IMR-90 (cell line): ENCODE results near the gene MAB21L4. TPM values are rescaled to one million over a fixed set of nuclear protein-coding genes. Genes with fewer than 3 reads are reported as not detected.

ENCODE experiments used
- ATAC-seq: fragments of 200-7000 bp; cut with Tn5 transposase; 2 replicates; pipeline ENCODE4 v1.9.1; 2020; ENCODE audit warnings: low read depth, mild to moderate bottlenecking, moderate library complexity
- BruUV-seq: library from RNA; stranded (reverse); fragments of 400-500 nt; replicated peaks from 2 replicates; lab custom pipeline; 2021; lab: Mats Ljungman, UMichigan
- CTCF ChIA-PET: fragments of 300-600 bp; formaldehyde crosslinking; extraction: SDS; loops from one replicate; lab custom pipeline; 2021; ENCODE audit warnings: antibody characterized with exemption; lab: Yijun Ruan, JAX
- POLR2A ChIA-PET: fragments of 300-600 bp; sonication (Branson Sonifier 250); formaldehyde crosslinking; loops from one replicate; lab custom pipeline; 2022; ENCODE audit warnings: antibody characterized with exemption; ENCODE audit not compliant: unreplicated experiment; lab: Charles Lee
- DNase-seq: peaks from one replicate; pipeline ENCODE4 v3.0.0; 2013
- H2AFZ ChIP-seq: replicated peaks from 2 replicates; pipeline ENCODE3; 2013; ENCODE audit warnings: low read length, mild to moderate bottlenecking; ENCODE audit not compliant: poor library complexity
- H2AK5ac ChIP-seq: 2 replicates; pipeline ENCODE4 v1.6.1; 2013; ENCODE audit warnings: low read depth, low read length, inconsistent platforms
- H2AK9ac ChIP-seq: replicated peaks from 2 replicates; pipeline ENCODE3; 2013; ENCODE audit warnings: mild to moderate bottlenecking, low read depth, low read length, moderate library complexity; ENCODE audit not compliant: poor library complexity
- H2BK120ac ChIP-seq: 2 replicates; pipeline ENCODE4 v1.6.1; 2013; ENCODE audit warnings: low read depth, low read length, inconsistent platforms
- H2BK15ac ChIP-seq: 3 replicates; pipeline ENCODE4 v1.6.1; 2013; ENCODE audit warnings: low read depth, low read length, inconsistent platforms
- H2BK20ac ChIP-seq: 2 replicates; pipeline ENCODE4 v1.6.1; 2013; ENCODE audit warnings: low read depth, mild to moderate bottlenecking, inconsistent platforms, low read length, moderate library complexity
- H2BK5ac ChIP-seq: 2 replicates; pipeline ENCODE4 v1.6.1; 2013; ENCODE audit warnings: mild to moderate bottlenecking, low read depth, low read length, inconsistent platforms; ENCODE audit not compliant: poor library complexity, severe bottlenecking
- H3K14ac ChIP-seq: replicated peaks from 2 replicates; pipeline ENCODE4 v1.6.1; 2013; ENCODE audit warnings: low read depth, low read length, inconsistent platforms
- H3K18ac ChIP-seq: 2 replicates; pipeline ENCODE4 v1.6.1; 2013; ENCODE audit warnings: low read depth, low read length, control low read depth
- H3K23ac ChIP-seq: 2 replicates; pipeline ENCODE4 v1.6.1; 2013; ENCODE audit warnings: low read depth, low read length, inconsistent platforms
- H3K27ac ChIP-seq: 2 replicates; pipeline ENCODE4 v1.5.1; 2013; ENCODE audit warnings: mild to moderate bottlenecking, control low read depth, low read length; ENCODE audit not compliant: insufficient read depth
- H3K27me3 ChIP-seq: 2 replicates; pipeline ENCODE4 v1.6.1; 2013; ENCODE audit warnings: low read length; ENCODE audit not compliant: control insufficient read depth, insufficient read depth
- H3K36me3 ChIP-seq: 2 replicates; pipeline ENCODE4 v1.6.1; 2013; ENCODE audit warnings: low read length, mixed read lengths; ENCODE audit not compliant: control insufficient read depth, insufficient read depth
- H3K4ac ChIP-seq: 2 replicates; pipeline ENCODE4 v1.6.1; 2013; ENCODE audit warnings: low read depth, low read length, inconsistent platforms
- H3K4me1 ChIP-seq: 2 replicates; pipeline ENCODE4 v1.6.1; 2013; ENCODE audit warnings: low read length, mixed read lengths; ENCODE audit not compliant: control insufficient read depth, insufficient read depth
- H3K4me2 ChIP-seq: 2 replicates; pipeline ENCODE4 v1.6.1; 2013; ENCODE audit warnings: low read depth, mild to moderate bottlenecking, control low read depth, low read length, moderate library complexity
- H3K4me3 ChIP-seq: 2 replicates; pipeline ENCODE4 v1.5.1; 2013; ENCODE audit warnings: low read depth, mild to moderate bottlenecking, control low read depth, low read length, moderate library complexity; ENCODE audit not compliant: insufficient read depth
- H3K56ac ChIP-seq: 2 replicates; pipeline ENCODE4 v1.6.1; 2013; ENCODE audit warnings: low read length, inconsistent platforms; ENCODE audit not compliant: insufficient read depth; ENCODE audit errors: extremely low read depth
- H3K79me1 ChIP-seq, 2 experiments: 2 replicates each; pipeline ENCODE4 v1.6.1; 2013; ENCODE audit warnings: low read length in 2 of 2, inconsistent platforms in 1 of 2, low read depth in 1 of 2
- H3K9ac ChIP-seq: 2 replicates; pipeline ENCODE4 v1.6.1; 2013; ENCODE audit warnings: low read depth, low read length, control low read depth
- H3K9me1 ChIP-seq: 2 replicates; pipeline ENCODE4 v1.6.1; 2013; ENCODE audit warnings: low read length, inconsistent platforms; ENCODE audit not compliant: insufficient read depth
- H3K9me3 ChIP-seq: 2 replicates; pipeline ENCODE4 v1.6.1; 2013; ENCODE audit warnings: low read length; ENCODE audit not compliant: control insufficient read depth, insufficient read depth
- H4K20me1 ChIP-seq: 2 replicates; pipeline ENCODE4 v1.6.1; 2013; ENCODE audit warnings: low read length, inconsistent platforms; ENCODE audit not compliant: insufficient read depth
- H4K5ac ChIP-seq: 2 replicates; pipeline ENCODE4 v1.6.1; 2013; ENCODE audit warnings: mild to moderate bottlenecking, low read depth, low read length, control low read depth
- H4K8ac ChIP-seq, 2 experiments: 2 replicates each; pipeline ENCODE4 v1.6.1; 2013; ENCODE audit warnings: low read depth in 2 of 2, low read length in 2 of 2, control low read depth in 1 of 2, inconsistent platforms in 1 of 2
- H4K91ac ChIP-seq: 2 replicates; pipeline ENCODE4 v1.6.1; 2013; ENCODE audit warnings: low read depth, low read length, inconsistent platforms; ENCODE audit not compliant: insufficient read depth
- CEBPB ChIP-seq: IDR thresholded peaks from 2 replicates; pipeline ENCODE4 v1.6.1; 2012; ENCODE audit warnings: low read depth, low read length, improper control_type of control experiment
- CHD1 ChIP-seq: IDR thresholded peaks from 2 replicates; pipeline ENCODE4 v1.6.1; 2012; ENCODE audit warnings: low read depth, low read length, improper control_type of control experiment
- CTCF ChIP-seq: conservative IDR thresholded peaks from 2 replicates; pipeline ENCODE4 v1.5.1; 2012; ENCODE audit warnings: mild to moderate bottlenecking, low read depth, low read length, improper control_type of control experiment
- FOS ChIP-seq: fragments of 150-350 bp; IDR thresholded peaks from 2 replicates; pipeline ENCODE4 v1.6.1; 2016; ENCODE audit warnings: low read depth, low read length
- MAZ ChIP-seq: IDR thresholded peaks from 2 replicates; pipeline ENCODE4 v1.6.1; 2012; ENCODE audit warnings: low read depth, mild to moderate bottlenecking, low read length, improper control_type of control experiment, moderate library complexity, borderline replicate concordance
- MXI1 ChIP-seq: IDR thresholded peaks from 2 replicates; pipeline ENCODE4 v1.6.1; 2012; ENCODE audit warnings: low read depth, mild to moderate bottlenecking, low read length, moderate library complexity, borderline replicate concordance
- NFE2L2 ChIP-seq: fragments of 150-350 bp; IDR thresholded peaks from 2 replicates; pipeline ENCODE4 v1.6.1; 2016; ENCODE audit warnings: low read depth, mild to moderate bottlenecking, low read length
- POLR2A ChIP-seq: IDR thresholded peaks from 2 replicates; pipeline ENCODE4 v1.6.1; 2012; ENCODE audit warnings: mild to moderate bottlenecking, low read depth, low read length
- RAD21 ChIP-seq: IDR thresholded peaks from 2 replicates; pipeline ENCODE4 v1.6.1; 2012; ENCODE audit warnings: low read length, improper control_type of control experiment
- RCOR1 ChIP-seq: IDR thresholded peaks from 2 replicates; pipeline ENCODE4 v1.6.1; 2012; ENCODE audit warnings: mild to moderate bottlenecking, low read length, improper control_type of control experiment; ENCODE audit not compliant: insufficient replicate concordance
- SMC3 ChIP-seq: fragments of 150-350 bp; IDR thresholded peaks from 2 replicates; pipeline ENCODE4 v1.6.1; 2016; ENCODE audit warnings: low read depth, mild to moderate bottlenecking, antibody characterized with exemption, low read length, moderate library complexity
- USF2 ChIP-seq: fragments of 150-350 bp; IDR thresholded peaks from 2 replicates; pipeline ENCODE4 v1.6.1; 2017; ENCODE audit warnings: mild to moderate bottlenecking, antibody characterized with exemption, low read length, low read depth
- WGBS, 2 experiments: methylation state at CpG; one replicate each; pipeline versions ENCODE4 v1.1.5 to v1.1.7; 2013; ENCODE audit warnings: missing lambda C conversion rate in 2 of 2; ENCODE audit not compliant: insufficient read length in 1 of 2; ENCODE audit errors: extremely low coverage in 2 of 2; 5-methylcytosine and 5-hydroxymethylcytosine counted together
- dilution Hi-C: fragments of 300-500 bp; cut with HindIII; formaldehyde crosslinking; loops from one replicate; pipeline ENCODE4 v1.14.3; 2018; ENCODE audit warnings: low sequenced_read_pairs; ENCODE audit not compliant: unreplicated experiment
- in situ Hi-C: fragments of 300-500 bp; cut with MboI; formaldehyde crosslinking; loops from 3 replicates; pipeline ENCODE4 v1.14.3; 2019; ENCODE audit warnings: low sequenced_read_pairs, inconsistent platforms, mixed read lengths
- intact Hi-C: fragments of 100-400 bp; cut with micrococcal nuclease; formaldehyde crosslinking; loops from 2 replicates; pipeline ENCODE4 v1.10.0; 2022
- polyA plus RNA-seq, 3 experiments: library from polyadenylated mRNA; depleted of rRNA; stranded (reverse); fragments of >200 nt; gene quantifications; 2 replicates each; pipeline ENCODE4 v1.2.3, GENCODE V29; 2012; ENCODE audit warnings: low replicate concordance in 1 of 3
- total RNA-seq: library from RNA; depleted of rRNA; stranded (reverse); fragments of >200 nt; gene quantifications from 2 replicates; pipeline ENCODE4 v1.2.3, GENCODE V29; 2012
- TF ChIP-seq, protein P1 (sequence below): fragments of 150-350 bp; IDR thresholded peaks from 2 replicates; pipeline ENCODE4 v1.6.1; 2016; ENCODE audit warnings: low read depth, mild to moderate bottlenecking, low read length, moderate library complexity, borderline replicate concordance

MAB21L4 gene
- total and polyA plus RNA-seq, 2 of the 4 experiments (the other 2 are of a cell fraction): not detected

DNA sequence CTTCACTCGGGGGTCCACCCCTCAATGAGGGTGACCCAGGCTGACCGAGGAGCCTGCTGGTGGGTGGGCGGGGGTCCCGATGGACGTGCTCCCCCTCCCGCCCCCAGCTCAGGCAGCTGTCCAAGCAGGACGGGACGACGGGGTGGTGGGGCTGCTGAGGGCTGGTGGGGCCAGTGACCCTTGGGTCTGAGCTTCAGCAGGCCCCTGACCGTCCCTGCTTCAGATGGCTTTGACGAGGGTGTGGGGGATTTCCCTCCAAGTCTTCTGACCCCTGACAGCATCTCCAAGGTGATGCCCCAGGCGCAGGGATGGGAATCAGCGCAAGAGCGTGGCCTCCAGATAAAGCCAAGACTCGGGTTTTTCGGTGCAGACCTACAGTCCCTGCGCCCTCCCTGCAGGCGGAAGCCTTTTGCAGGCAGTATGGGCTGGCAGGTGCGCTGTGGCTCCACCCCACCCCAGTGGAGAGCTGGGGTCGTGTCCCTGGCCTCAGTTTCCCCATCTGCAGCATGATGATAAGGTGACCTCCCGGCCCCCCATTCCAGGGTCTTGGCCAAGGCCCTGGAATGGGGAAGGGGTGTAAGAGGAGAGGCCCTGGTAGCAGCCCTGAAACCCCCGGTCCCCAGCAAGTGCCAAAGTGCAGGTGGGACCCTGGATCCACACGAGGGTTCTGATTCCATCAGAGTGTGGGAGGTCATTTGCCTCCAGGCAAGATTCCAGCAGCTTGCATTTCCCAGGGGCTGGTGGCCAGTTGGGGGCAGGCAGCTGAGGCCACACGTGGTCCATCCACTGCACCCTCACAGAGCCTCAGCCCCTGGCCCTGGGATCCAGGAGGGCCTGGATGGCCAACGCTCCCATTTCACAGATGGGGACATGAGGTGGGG, 18.9 kb upstream of the MAB21L4 start:
- H3K27me3 ChIP-seq: no peaks in the 10 kb centered on the region
- DNase-seq: no peak
- H3K9ac ChIP-seq: no peak overlapping the region
- in situ Hi-C loops: loop anchor here (5.0 kb wide), 1 partner anchor 72 kb away; no protein-coding TSS in a partner anchor
- no peaks in the 10 kb centered on the region for H3K9me3 ChIP-seq
- H4K5ac ChIP-seq: no peak overlapping the region
- ChIA-PET CTCF (interaction anchor here (0.6 kb wide), 1 partner anchor 85 kb away, joined by 3 read pairs; no protein-coding TSS in a partner anchor), POLR2A (interaction anchor here (0.6 kb wide), 1 partner anchor 315 kb away, joined by 3 read pairs; no protein-coding TSS in a partner anchor)
- peak overlapping the region; percentile 81 for H2AK9ac ChIP-seq
- peak overlapping the region; percentile 69 for H2AK5ac ChIP-seq
- H2AFZ ChIP-seq: peak overlapping the region; percentile 22
- dilution Hi-C loops: no loop called here
- H3K4me2 ChIP-seq: no peak overlapping the region
- H2BK20ac ChIP-seq: peak overlapping the region; percentile 42; the same call in 1 of the 2 replicates
- H3K27ac ChIP-seq: no peak overlapping the region
- no peaks in the 10 kb centered on the region for H3K79me1 ChIP-seq
- no TSS peak for BruUV-seq
- H4K8ac ChIP-seq: peak overlapping the region in 1 of 2 experiments; percentile 91; a peak in 1 of 4 replicates
- H3K23ac ChIP-seq: no peak overlapping the region
- ATAC-seq: no peak
- no peak overlapping the region for H3K56ac ChIP-seq
- WGBS, 2 experiments: 91% methylated on average over 6 of the region's 25 CpGs; no CpG with 5 or more reads in 1 of the 2 experiments
- H3K4me1 ChIP-seq: peaks cover 38% of the 10 kb centered on the region
- H2BK5ac ChIP-seq: no peak overlapping the region
- H4K20me1 ChIP-seq: no peaks in the 10 kb centered on the region
- H3K4ac ChIP-seq: peak overlapping the region; percentile 47
- H3K18ac ChIP-seq: no peak overlapping the region
- H2BK15ac ChIP-seq: peak overlapping the region; percentile 26; the same call in 2 of the 3 replicates
- H3K4me3 ChIP-seq: no peak overlapping the region
- peaks cover 3% of the 10 kb centered on the region; the same call in 1 of the 2 replicates for H3K9me1 ChIP-seq
- intact Hi-C loops: loop anchor here (1.0 to 5.0 kb wide), 6 partner anchors 84 to 302 kb away; partner anchors contain the start of genes MTERF4, PPP1R7 and SNED1
- H3K14ac ChIP-seq: no peak overlapping the region
- H4K91ac ChIP-seq: peak overlapping the region; percentile 48
- no peak for TF ChIP-seq MXI1
- TF ChIP-seq CTCF: no peak
- no peak for TF ChIP-seq RAD21
- no peak for TF ChIP-seq CHD1
- TF ChIP-seq NFE2L2: no peak
- TF ChIP-seq FOS: no peak
- TF ChIP-seq RCOR1: no peak
- TF ChIP-seq POLR2A: no peak
- TF ChIP-seq SMC3: no peak
- TF ChIP-seq, protein P1, sequence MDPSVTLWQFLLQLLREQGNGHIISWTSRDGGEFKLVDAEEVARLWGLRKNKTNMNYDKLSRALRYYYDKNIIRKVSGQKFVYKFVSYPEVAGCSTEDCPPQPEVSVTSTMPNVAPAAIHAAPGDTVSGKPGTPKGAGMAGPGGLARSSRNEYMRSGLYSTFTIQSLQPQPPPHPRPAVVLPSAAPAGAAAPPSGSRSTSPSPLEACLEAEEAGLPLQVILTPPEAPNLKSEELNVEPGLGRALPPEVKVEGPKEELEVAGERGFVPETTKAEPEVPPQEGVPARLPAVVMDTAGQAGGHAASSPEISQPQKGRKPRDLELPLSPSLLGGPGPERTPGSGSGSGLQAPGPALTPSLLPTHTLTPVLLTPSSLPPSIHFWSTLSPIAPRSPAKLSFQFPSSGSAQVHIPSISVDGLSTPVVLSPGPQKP: no peak
- TF ChIP-seq CEBPB: no peak
- no peak for TF ChIP-seq MAZ
- no peak for TF ChIP-seq USF2
- peak overlapping the region; percentile 46 for H2BK120ac ChIP-seq
- H3K36me3 ChIP-seq: no peaks in the 10 kb centered on the region
